PC-9 (cell line): ENCODE results near the gene FBRSL1. TPM values are rescaled to one million over a fixed set of nuclear protein-coding genes. Genes with fewer than 3 reads are reported as not detected.

Experiments used
- BruUV-seq: library from RNA; stranded (reverse); fragments of 400-500 nt; replicated peaks from 2 replicates; lab custom pipeline; 2021; lab: Mats Ljungman, UMichigan
- CTCF ChIA-PET: fragments of 300-600 bp; sonication (Branson Sonifier 250); formaldehyde crosslinking; loops from one replicate; lab custom pipeline; 2022; ENCODE audit warnings: antibody characterized with exemption; lab: Charles Lee
- POLR2A ChIA-PET: fragments of 300-600 bp; sonication (Branson Sonifier 250); formaldehyde crosslinking; loops from one replicate; lab custom pipeline; 2022; ENCODE audit warnings: antibody characterized with exemption; ENCODE audit not compliant: unreplicated experiment; lab: Charles Lee
- DNase-seq, 2 experiments: peaks; one replicate each; pipeline versions ENCODE4 v3.0.0 to v3.0.0-alpha.2; 2015 to 2022; ENCODE audit warnings: mixed read lengths in 1 of 2
- H2AFZ ChIP-seq: fragments of 200-600 bp; sonication (generic); 2 replicates; pipeline ENCODE4 v1.8.1; 2017; ENCODE audit warnings: antibody characterized with exemption
- H3F3A ChIP-seq: fragments of 200-600 bp; sonication (generic); 2 replicates; pipeline ENCODE4 v1.8.1; 2017; ENCODE audit warnings: antibody characterized with exemption, mild to moderate bottlenecking, low read depth; ENCODE audit not compliant: insufficient read depth
- H3K27ac ChIP-seq: fragments of 200-600 bp; sonication (generic); 2 replicates; pipeline ENCODE4 v1.6.1; 2016; ENCODE audit warnings: mixed run types
- H3K27me3 ChIP-seq: fragments of 200-600 bp; sonication (generic); 2 replicates; pipeline ENCODE4 v1.6.1; 2016; ENCODE audit warnings: low read depth, mixed run types; ENCODE audit not compliant: insufficient read depth
- H3K36me3 ChIP-seq: fragments of 200-600 bp; sonication (generic); 2 replicates; pipeline ENCODE4 v1.6.1; 2016; ENCODE audit warnings: low read depth, mixed run types
- H3K4me1 ChIP-seq: fragments of 200-600 bp; sonication (generic); replicated peaks from 2 replicates; pipeline ENCODE4 v1.6.1; 2016; ENCODE audit warnings: mixed run types; ENCODE audit not compliant: insufficient read depth
- H3K4me2 ChIP-seq: fragments of 200-600 bp; sonication (generic); 2 replicates; pipeline ENCODE4 v1.6.1; 2017; ENCODE audit warnings: mixed run types
- H3K4me3 ChIP-seq: fragments of 200-600 bp; sonication (generic); 2 replicates; pipeline ENCODE4 v1.6.1; 2016; ENCODE audit warnings: mixed run types
- H3K79me2 ChIP-seq: fragments of 200-600 bp; sonication (generic); 2 replicates; pipeline ENCODE4 v1.6.1; 2017; ENCODE audit warnings: low read depth, mixed run types
- H3K9me2 ChIP-seq: fragments of 200-600 bp; sonication (generic); 2 replicates; pipeline ENCODE4 v1.8.1; 2017; ENCODE audit warnings: mild to moderate bottlenecking; ENCODE audit not compliant: insufficient read depth
- H3K9me3 ChIP-seq: fragments of 200-600 bp; sonication (generic); 2 replicates; pipeline ENCODE4 v1.8.1; 2016; ENCODE audit warnings: low read depth; ENCODE audit not compliant: insufficient read depth
- H4K20me1 ChIP-seq: fragments of 200-600 bp; sonication (generic); 2 replicates; pipeline ENCODE4 v1.8.1; 2017; ENCODE audit not compliant: insufficient read depth
- EZH2 ChIP-seq: fragments of 200-600 bp; sonication (generic); IDR thresholded peaks from 2 replicates; pipeline ENCODE4 v1.8.0; 2017; ENCODE audit warnings: antibody characterized with exemption, low read depth
- intact Hi-C: fragments of 100-400 bp; cut with micrococcal nuclease; formaldehyde crosslinking; loops from one replicate; pipeline ENCODE4 v1.10.0; 2022; ENCODE audit not compliant: unreplicated experiment
- total RNA-seq: library from RNA; stranded (reverse); gene quantifications from 2 replicates; pipeline ENCODE4 v1.2.3, GENCODE V29; 2021
- TF ChIP-seq, protein P1 (sequence below): fragments of 200-600 bp; sonication (generic); conservative IDR thresholded peaks from 2 replicates; pipeline ENCODE4 v1.6.1; 2017; ENCODE audit warnings: mixed run types, antibody characterized with exemption, mild to moderate bottlenecking, moderate library complexity

Gene FBRSL1
- total RNA-seq, 1 experiment from 2014 or later, result 59.5 TPM

DNA sequence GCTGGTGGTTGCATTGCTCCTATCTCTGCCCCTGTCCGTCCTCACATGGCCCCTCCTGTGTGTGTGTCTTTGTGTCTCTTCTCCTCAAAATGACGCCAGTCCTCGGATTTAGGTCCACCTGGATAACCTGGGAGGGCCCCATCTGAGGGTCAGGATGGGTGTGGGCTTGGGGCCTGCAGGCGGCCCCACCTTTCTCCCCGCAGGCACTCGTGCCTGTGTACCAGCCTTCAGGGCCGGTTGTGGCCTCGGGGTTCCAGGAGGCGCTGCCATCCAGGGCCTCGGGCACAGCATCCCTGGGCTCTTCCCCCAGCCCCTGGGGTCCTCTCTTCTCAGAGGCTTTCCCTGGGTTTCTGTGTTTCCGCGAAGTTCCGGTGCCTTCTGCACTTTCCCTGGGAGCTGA, 65.7 kb downstream of the FBRSL1 start:
- intact Hi-C loops, result no loop called here
- H3K4me3 ChIP-seq, result no peak overlapping the region
- CTCF ChIA-PET, result no interaction called here
- H3K4me1 ChIP-seq, result no peaks in the 10 kb centered on the region
- H3K27ac ChIP-seq, result no peak overlapping the region
- H3K9me2 ChIP-seq, result no peaks in the 10 kb centered on the region
- TF ChIP-seq EZH2, result no peak
- TF ChIP-seq, protein P1, sequence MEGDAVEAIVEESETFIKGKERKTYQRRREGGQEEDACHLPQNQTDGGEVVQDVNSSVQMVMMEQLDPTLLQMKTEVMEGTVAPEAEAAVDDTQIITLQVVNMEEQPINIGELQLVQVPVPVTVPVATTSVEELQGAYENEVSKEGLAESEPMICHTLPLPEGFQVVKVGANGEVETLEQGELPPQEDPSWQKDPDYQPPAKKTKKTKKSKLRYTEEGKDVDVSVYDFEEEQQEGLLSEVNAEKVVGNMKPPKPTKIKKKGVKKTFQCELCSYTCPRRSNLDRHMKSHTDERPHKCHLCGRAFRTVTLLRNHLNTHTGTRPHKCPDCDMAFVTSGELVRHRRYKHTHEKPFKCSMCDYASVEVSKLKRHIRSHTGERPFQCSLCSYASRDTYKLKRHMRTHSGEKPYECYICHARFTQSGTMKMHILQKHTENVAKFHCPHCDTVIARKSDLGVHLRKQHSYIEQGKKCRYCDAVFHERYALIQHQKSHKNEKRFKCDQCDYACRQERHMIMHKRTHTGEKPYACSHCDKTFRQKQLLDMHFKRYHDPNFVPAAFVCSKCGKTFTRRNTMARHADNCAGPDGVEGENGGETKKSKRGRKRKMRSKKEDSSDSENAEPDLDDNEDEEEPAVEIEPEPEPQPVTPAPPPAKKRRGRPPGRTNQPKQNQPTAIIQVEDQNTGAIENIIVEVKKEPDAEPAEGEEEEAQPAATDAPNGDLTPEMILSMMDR, result no peak
- H3F3A ChIP-seq, result peaks cover 9% of the 10 kb centered on the region; the same call in 1 of the 2 replicates
- H3K36me3 ChIP-seq, result no peaks in the 10 kb centered on the region
- no peak for DNase-seq
- H3K27me3 ChIP-seq, result no peaks in the 10 kb centered on the region
- BruUV-seq, result no TSS peak
- H4K20me1 ChIP-seq, result peaks cover 20% of the 10 kb centered on the region
- no peak overlapping the region for H3K4me2 ChIP-seq
- no peaks in the 10 kb centered on the region for H3K9me3 ChIP-seq
- POLR2A ChIA-PET, result no interaction called here
- no peak overlapping the region for H2AFZ ChIP-seq
- H3K79me2 ChIP-seq, result no peaks in the 10 kb centered on the region

GRCh38 chr12:132556216-132556615, 66.3 kb downstream of the FBRSL1 start:
- H3K79me2 ChIP-seq, result no peaks in the 10 kb centered on the region
- intact Hi-C loops, result no loop called here
- no peaks in the 10 kb centered on the region for H3K4me1 ChIP-seq
- no peaks in the 10 kb centered on the region for H3K27me3 ChIP-seq
- no peaks in the 10 kb centered on the region for H3K9me3 ChIP-seq
- peaks cover 16% of the 10 kb centered on the region for H4K20me1 ChIP-seq
- H3K9me2 ChIP-seq, result no peaks in the 10 kb centered on the region
- H3K36me3 ChIP-seq, result no peaks in the 10 kb centered on the region
- BruUV-seq, result no TSS peak
- no peak overlapping the region for H3K4me3 ChIP-seq
- ChIA-PET POLR2A (no interaction called here), CTCF (no interaction called here)
- peaks cover 9% of the 10 kb centered on the region; the same call in 1 of the 2 replicates for H3F3A ChIP-seq
- no peak overlapping the region for H3K27ac ChIP-seq
- H3K4me2 ChIP-seq, result no peak overlapping the region
- no peak overlapping the region for H2AFZ ChIP-seq
- no peak for DNase-seq
- TF ChIP-seq, protein P1, result no peak
- TF ChIP-seq EZH2, result no peak

DNA sequence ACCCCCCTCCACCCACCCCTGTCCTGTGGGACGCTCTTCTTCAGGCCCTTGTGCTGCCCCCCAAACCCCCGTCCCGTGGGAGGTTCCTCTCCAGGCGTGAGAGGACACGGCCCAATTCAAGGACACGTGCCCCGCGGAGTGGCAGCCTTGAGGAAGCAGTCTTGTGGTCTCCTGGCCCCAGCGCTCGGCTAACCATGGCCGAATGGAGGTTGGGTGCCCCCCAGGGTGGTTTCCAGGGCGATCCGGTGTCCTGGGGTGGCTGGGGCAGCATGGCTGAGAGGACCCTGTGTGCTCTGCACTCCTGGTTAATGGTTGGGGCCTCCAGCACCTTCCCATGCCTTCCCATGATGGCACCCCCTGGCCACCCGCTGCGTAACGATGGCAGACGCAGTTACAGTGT, 66.8 kb downstream of the FBRSL1 start:
- ChIA-PET POLR2A (no interaction called here), CTCF (interaction anchor here (0.6 kb wide), 1 partner anchor 10 kb away, joined by 4 read pairs; no protein-coding TSS in a partner anchor)

More for the DNA sequence above, 66.8 kb downstream of the FBRSL1 start:
- Histone ChIP-seq H2AFZ (no peak overlapping the region), H3K4me1 (no peaks in the 10 kb centered on the region), H3K36me3 (no peaks in the 10 kb centered on the region), H4K20me1 (peaks cover 21% of the 10 kb centered on the region), H3K79me2 (peaks cover 5% of the 10 kb centered on the region; the same call in 1 of the 2 replicates), H3K27me3 (no peaks in the 10 kb centered on the region), H3K4me2 (no peak overlapping the region), H3K27ac (no peak overlapping the region), H3F3A (peaks cover 9% of the 10 kb centered on the region; the same call in 1 of the 2 replicates), H3K9me2 (no peaks in the 10 kb centered on the region), H3K9me3 (no peaks in the 10 kb centered on the region), H3K4me3 (no peak overlapping the region)
- TF ChIP-seq, protein P1, result no peak
- no peak for TF ChIP-seq EZH2
- DNase-seq, result no peak
- no TSS peak for BruUV-seq
- intact Hi-C loops, result no loop called here
